Sigmoid colon (tissue), 7 donors: ENCODE measurements around the gene WBP1L. TPM values are rescaled to one million over a fixed set of nuclear protein-coding genes. Genes with fewer than 3 reads are reported as not detected.

Experiments used
- DNase-seq: peaks from one replicate; pipeline ENCODE4 v3.0.0-alpha.2; 2019
- H3K27ac ChIP-seq, 4 donors: fragments of 200-600 bp; sonication (generic); one replicate each; pipeline ENCODE4 v1.5.1; 2016 to 2019; ENCODE audit warnings: mild to moderate bottlenecking in 1 of 4
- H3K27me3 ChIP-seq, 3 donors: fragments of 200-600 bp; sonication (generic); one replicate each; pipeline ENCODE4 v1.5.1; 2019; ENCODE audit warnings: mild to moderate bottlenecking in 1 of 3
- H3K36me3 ChIP-seq, 4 donors: fragments of 200-600 bp; sonication (generic); one replicate each; pipeline ENCODE4 v1.5.1; 2016 to 2019
- H3K4me1 ChIP-seq, 4 donors: fragments of 200-600 bp; sonication (generic); one replicate each; pipeline ENCODE4 v1.5.1; 2017 to 2019
- H3K4me3 ChIP-seq, 4 donors: fragments of 200-600 bp; sonication (generic); one replicate each; pipeline ENCODE4 v1.5.1; 2017 to 2019; ENCODE audit warnings: mild to moderate bottlenecking in 2 of 4, moderate library complexity in 1 of 4
- H3K9me3 ChIP-seq, 4 donors: fragments of 200-600 bp in 3 of 4; sonication (generic) in 3 of 4; one replicate each; pipeline versions ENCODE4 v1.5.1 to v1.6.1; 2013 to 2019
- EP300 ChIP-seq, 4 donors: sonication (generic); formaldehyde crosslinking; IDR thresholded peaks; one replicate each; pipeline ENCODE4 v1.6.1; 2017; ENCODE audit warnings: antibody characterized with exemption in 4 of 4
- POLR2A ChIP-seq, 2 donors: fragments of 450-650 bp; IDR thresholded peaks; one replicate each; pipeline ENCODE4 v1.6.1; 2016; ENCODE audit warnings: antibody characterized with exemption in 2 of 2, mild to moderate bottlenecking in 2 of 2, moderate library complexity in 2 of 2
- POLR2AphosphoS5 ChIP-seq, 4 donors: sonication (generic); formaldehyde crosslinking; IDR thresholded peaks; one replicate each; pipeline ENCODE4 v1.6.1; 2017; ENCODE audit warnings: antibody characterized with exemption in 4 of 4
- WGBS, 2 donors: extraction: QIAGEN DNeasy Blood & Tissue Kit; methylation state at CpG; one replicate each; pipeline ENCODE4 v1.1.7; 2013; 5-methylcytosine and 5-hydroxymethylcytosine counted together
- intact Hi-C: fragments of 100-400 bp; cut with DNase I; formaldehyde crosslinking; loops from one replicate; pipeline ENCODE4 v1.15.1; 2023
- polyA plus RNA-seq, 3 donors: library from polyadenylated mRNA; stranded (reverse); fragments of 200-250 nt; gene quantifications; one replicate each; pipeline ENCODE4 v1.2.3, GENCODE V29; 2013
- total RNA-seq, 4 donors: library from RNA; depleted of rRNA; stranded (reverse); fragments of >200 nt; gene quantifications; one replicate each; pipeline ENCODE4 v1.1.0, GENCODE V29; 2016
- TF ChIP-seq, protein P1 (sequence below), 4 experiments: fragments of 450-650 bp in 3 of 4; fragments of 200-600 bp in 1 of 4; IDR thresholded peaks; one replicate each; pipeline ENCODE4 v1.5.1; 2016 to 2019; ENCODE audit warnings: antibody characterized with exemption in 4 of 4, mild to moderate bottlenecking in 3 of 4, moderate library complexity in 2 of 4
- donor health status: healthy with polysubstance abuse.
- donor health status: Bipolar disorder and iron deficiency.
- donor health status: healthy.

The WBP1L gene
- total and polyA plus RNA-seq, 7 donors, result 22.9 to 148 (median 83.8) TPM

DNA sequence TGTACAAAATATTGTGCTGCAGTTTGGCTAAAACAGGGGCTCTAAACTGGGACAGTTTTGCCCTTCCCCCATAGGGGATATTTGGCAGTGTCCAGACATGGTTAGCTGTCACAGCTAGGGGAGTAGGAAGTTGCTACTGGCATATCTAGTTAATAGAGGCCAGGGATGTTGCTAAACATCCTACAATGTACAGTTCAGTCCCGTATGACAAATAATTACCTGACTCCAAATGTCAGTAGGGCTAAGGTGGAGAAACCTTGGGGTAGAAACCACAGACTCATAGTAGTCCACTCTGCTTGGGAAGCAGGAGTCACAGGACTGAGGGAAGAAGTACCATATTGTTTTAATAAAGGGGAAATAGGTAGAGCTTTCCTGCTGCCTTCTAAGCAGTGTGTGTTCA is 39.8 kb downstream of the WBP1L start:
- no peaks in the 10 kb centered on the region for H3K36me3 ChIP-seq
- H3K9me3 ChIP-seq, result no peaks in the 10 kb centered on the region
- 84 to 89% methylated on average over 1 of the region's 1 CpG for WGBS, 2 donors
- TF ChIP-seq POLR2AphosphoS5 (IDR thresholded peaks at IDR 0.05), result peak in 1 of 4 donors; percentile 15
- TF ChIP-seq EP300 (IDR thresholded peaks at IDR 0.05), result no peak
- TF ChIP-seq POLR2A (IDR thresholded peaks at IDR 0.05), result no peak
- DNase-seq, result no peak
- H3K4me1 ChIP-seq, result peaks cover 0 to 90% (median 73%) of the 10 kb centered on the region in 4 donors
- intact Hi-C loops, result loop anchor here (2.0 kb wide), 1 partner anchor 17 kb away; no protein-coding TSS in a partner anchor
- H3K4me3 ChIP-seq, result peak overlapping the region in 2 of 4 donors; percentile 10 to 17
- H3K27ac ChIP-seq, result peak overlapping the region; percentile 84 to 99 (median 94)
- no peaks in the 10 kb centered on the region for H3K27me3 ChIP-seq

DNA sequence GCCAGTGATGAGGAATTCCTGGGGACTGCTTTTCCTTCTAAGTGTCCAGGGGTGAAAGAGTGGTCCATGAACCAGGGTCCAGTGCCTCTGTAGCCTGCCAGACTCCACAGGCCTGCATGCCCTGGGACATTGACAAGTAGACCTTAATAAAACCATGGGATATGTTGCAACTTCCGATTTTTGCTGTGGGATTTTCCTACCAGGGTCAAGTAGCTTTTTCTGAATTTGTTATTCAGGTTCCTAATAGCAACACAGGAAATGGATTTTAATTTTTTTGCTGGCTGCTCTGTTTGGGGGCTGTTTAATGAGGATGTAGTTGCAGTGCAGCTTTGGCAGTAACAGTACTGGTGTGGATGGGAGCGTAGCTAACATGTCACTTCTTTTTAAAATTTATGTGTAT is 42.1 kb downstream of the WBP1L start:
- H3K36me3 ChIP-seq, result no peaks in the 10 kb centered on the region
- no peak for DNase-seq
- H3K27ac ChIP-seq, result peak overlapping the region; percentile 84 to 99 (median 94)
- H3K9me3 ChIP-seq, result no peaks in the 10 kb centered on the region
- peaks cover 0 to 71% (median 63%) of the 10 kb centered on the region in 4 donors for H3K4me1 ChIP-seq
- no peaks in the 10 kb centered on the region for H3K27me3 ChIP-seq
- no peak overlapping the region for H3K4me3 ChIP-seq
- 61 to 78% methylated on average over 2 of the region's 2 CpGs for WGBS, 2 donors
- intact Hi-C loops, result no loop called here
- TF ChIP-seq POLR2A (IDR thresholded peaks at IDR 0.05) (no peak), POLR2AphosphoS5 (IDR thresholded peaks at IDR 0.05) (peak in 2 of 4 donors; percentile 25 to 53), EP300 (IDR thresholded peaks at IDR 0.05) (no peak)
- TF ChIP-seq, protein P1, sequence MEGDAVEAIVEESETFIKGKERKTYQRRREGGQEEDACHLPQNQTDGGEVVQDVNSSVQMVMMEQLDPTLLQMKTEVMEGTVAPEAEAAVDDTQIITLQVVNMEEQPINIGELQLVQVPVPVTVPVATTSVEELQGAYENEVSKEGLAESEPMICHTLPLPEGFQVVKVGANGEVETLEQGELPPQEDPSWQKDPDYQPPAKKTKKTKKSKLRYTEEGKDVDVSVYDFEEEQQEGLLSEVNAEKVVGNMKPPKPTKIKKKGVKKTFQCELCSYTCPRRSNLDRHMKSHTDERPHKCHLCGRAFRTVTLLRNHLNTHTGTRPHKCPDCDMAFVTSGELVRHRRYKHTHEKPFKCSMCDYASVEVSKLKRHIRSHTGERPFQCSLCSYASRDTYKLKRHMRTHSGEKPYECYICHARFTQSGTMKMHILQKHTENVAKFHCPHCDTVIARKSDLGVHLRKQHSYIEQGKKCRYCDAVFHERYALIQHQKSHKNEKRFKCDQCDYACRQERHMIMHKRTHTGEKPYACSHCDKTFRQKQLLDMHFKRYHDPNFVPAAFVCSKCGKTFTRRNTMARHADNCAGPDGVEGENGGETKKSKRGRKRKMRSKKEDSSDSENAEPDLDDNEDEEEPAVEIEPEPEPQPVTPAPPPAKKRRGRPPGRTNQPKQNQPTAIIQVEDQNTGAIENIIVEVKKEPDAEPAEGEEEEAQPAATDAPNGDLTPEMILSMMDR (IDR thresholded peaks at IDR 0.05), result no peak

DNA sequence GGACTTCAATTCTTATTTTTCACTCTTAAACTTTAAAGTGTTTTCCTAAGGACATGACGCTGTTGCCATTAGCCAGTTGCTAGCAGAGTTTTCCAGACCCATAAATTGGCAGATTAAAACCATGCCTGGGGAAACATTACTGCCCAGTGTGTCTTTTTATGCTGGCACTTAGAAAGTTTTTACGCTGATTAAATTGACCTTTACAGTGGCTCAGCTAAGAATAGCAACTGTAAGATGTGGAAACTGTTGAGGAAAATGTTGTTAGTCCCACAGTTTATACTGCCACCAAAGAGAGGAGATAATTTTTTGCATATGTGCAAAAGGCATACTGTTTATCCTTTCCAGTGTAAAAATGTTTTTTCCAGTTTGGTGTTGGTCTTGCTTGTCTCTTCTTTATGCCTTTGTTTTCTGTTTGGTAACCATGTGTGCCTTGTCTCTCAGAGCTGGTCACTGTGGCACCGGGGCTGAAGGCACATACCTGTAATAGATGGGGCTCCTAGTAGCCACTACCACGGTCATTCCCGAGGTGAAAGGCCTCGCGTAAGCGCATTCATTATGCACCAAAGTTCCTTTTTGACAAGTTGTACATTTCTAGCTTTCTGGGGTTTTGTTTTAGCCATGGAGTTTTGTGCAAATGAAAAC is 48.1 kb downstream of the WBP1L start:
- intact Hi-C loops, result no loop called here
- 88 to 91% methylated on average over 8 of the region's 8 CpGs for WGBS, 2 donors
- no peak for DNase-seq
- no peak overlapping the region for H3K4me3 ChIP-seq
- peak overlapping the region; percentile 60 to 90 (median 74) for H3K27ac ChIP-seq
- H3K36me3 ChIP-seq, result no peaks in the 10 kb centered on the region
- no peaks in the 10 kb centered on the region for H3K9me3 ChIP-seq
- peaks cover 0 to 73% (median 69%) of the 10 kb centered on the region in 4 donors for H3K4me1 ChIP-seq
- H3K27me3 ChIP-seq, result no peaks in the 10 kb centered on the region
- TF ChIP-seq POLR2AphosphoS5 (IDR thresholded peaks at IDR 0.05), result peak in 1 of 4 donors; percentile 5
- TF ChIP-seq, protein P1 (IDR thresholded peaks at IDR 0.05), result no peak

DNA sequence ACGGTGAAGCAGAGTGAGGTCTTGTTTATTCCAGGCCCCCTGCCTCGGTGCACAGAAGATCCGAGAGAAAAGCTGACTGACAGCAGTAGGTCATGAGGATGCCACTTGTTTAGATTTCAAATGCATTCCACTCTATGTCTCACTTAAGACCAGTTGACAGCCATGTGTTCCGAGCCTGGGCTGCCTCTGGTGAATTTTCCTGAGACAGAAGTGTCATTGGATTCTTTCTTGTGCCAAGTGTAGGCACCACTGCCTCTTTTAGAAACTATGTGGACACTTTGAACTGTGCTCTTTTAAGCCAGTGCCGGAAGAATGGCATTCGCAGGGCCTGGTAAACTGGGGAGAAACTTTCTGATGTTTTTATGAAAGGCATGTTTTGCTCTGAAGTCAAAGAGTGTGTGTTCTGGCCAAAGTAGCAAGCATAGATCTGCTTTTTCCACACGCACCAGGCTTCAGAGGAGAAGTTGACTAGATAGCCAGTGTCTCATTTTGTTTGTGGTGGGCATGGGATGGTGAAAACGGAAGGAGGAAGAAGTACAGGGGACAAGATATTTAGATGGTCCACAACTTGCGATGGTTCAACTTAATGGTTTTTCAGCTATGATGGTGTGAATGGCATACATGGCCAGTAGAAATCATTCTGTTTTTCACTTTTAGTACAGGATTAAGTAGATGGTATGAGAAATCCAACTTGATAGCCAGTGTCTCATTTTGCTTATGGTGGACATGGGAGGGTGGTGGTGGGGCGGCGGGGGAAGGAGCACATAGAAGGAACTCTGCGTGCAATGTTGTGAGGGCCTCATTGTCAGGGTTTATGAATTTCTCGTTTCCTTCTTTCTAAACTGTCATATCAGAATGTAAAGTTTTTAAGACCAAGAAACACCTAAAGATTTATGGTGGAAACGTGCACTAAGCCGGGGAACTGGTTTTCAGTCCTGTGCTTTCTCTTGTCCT is 52.0 kb downstream of the WBP1L start:
- no peak for DNase-seq
- no peak overlapping the region for H3K4me3 ChIP-seq
- H3K27ac ChIP-seq, result peak overlapping the region; percentile 59 to 90 (median 82)
- peaks cover 6 to 19% (median 11%) of the 10 kb centered on the region in 4 donors for H3K36me3 ChIP-seq
- H3K27me3 ChIP-seq, result no peaks in the 10 kb centered on the region
- H3K4me1 ChIP-seq, result peaks cover 0 to 100% (median 91%) of the 10 kb centered on the region in 4 donors
- TF ChIP-seq POLR2A (IDR thresholded peaks at IDR 0.05) (no peak), EP300 (IDR thresholded peaks at IDR 0.05) (no peak), POLR2AphosphoS5 (IDR thresholded peaks at IDR 0.05) (no peak)
- TF ChIP-seq, protein P1 (IDR thresholded peaks at IDR 0.05), result no peak
- no peaks in the 10 kb centered on the region for H3K9me3 ChIP-seq
- intact Hi-C loops, result no loop called here
- 66 to 85% methylated on average over 15 of the region's 15 CpGs for WGBS, 2 donors
